Measurements from ENCODE around the gene BRAF.
"Not testable (repeated sequence)": the region's sequence is repeated elsewhere in the genome, so short reads cannot be mapped to it uniquely, and the experiment has no call there.

Gene BRAF

DNA sequence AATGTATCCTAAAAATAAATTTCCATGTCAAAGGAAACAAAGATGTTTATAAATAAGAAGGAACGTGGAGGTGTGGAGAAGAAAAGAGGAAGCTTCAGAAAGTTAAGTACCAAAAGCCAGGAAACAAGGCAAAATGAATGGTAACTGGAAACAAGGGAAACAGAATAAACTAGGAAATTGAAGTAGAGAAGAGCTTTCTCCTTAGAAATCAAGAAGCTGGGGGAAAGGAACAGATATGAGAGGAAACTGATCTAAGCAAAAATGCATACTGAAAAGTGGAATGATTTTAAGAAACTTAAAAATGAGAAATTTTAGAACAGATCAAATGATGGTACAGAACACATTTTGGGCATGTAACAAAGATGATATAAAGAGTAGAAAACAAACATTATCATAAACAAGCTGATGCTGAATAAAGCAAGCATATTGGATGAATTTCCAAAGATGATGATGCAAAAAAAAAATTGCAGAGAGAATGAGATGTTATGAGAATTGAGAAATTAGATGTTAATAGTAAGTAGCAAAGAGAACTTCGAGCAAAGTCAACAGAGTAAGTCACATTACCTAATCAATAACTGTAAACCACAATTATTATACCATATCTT lies 1.9 kb downstream of the BRAF start:
- Histone ChIP-seq H3K4me3 (peak overlapping the region in 2 of 7 experiments; percentile 82 to 98), H3K27ac (peak overlapping the region in 2 of 21 experiments; percentile 19 to 100)

DNA sequence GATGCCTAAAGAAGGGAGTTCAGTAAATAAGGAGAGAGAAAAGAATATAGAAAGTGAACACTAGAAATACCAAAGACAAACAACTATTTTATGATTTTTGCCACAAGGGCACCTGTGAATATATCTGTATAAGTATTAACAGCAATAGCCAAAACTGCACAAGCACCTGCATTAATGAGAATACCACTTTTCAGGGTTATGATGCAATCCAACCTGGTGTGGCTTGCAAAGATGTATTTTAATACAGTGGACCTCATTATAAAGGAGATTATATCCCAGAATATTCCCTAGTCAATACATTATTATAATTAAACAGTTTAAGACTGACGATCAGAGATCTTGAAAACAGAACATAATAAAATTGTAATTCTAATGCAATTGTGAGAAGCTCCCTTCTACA lies 4.0 kb downstream of the BRAF start:
- Histone ChIP-seq H3K27ac (no peak overlapping the region), H3K4me3 (no peak overlapping the region)

DNA sequence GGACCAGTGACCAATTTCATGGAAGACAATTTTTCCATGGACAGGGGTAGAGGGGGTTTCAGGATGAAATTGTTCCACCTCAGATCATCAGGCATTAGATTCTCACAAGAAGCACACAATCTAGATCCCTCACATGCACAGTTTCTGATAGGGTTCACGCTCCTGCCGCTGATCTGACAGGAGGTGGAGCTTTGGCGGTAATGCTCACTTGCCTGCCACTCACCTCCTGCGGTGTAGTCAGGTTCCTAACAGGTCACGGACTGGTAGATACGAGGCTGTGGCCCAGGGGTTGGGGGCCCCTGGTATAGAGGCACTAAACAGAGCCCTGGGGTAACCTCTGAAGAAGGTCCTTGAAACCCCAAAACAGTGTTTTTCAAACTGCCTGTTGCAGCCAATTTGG lies 6.5 kb downstream of the BRAF start:
- H3K27ac ChIP-seq: no peak overlapping the region
- no peak overlapping the region for H3K4me3 ChIP-seq

GRCh38 chr7:140917258-140917657 lies 7.5 kb downstream of the BRAF start:
- no peak overlapping the region for H3K27ac ChIP-seq

DNA sequence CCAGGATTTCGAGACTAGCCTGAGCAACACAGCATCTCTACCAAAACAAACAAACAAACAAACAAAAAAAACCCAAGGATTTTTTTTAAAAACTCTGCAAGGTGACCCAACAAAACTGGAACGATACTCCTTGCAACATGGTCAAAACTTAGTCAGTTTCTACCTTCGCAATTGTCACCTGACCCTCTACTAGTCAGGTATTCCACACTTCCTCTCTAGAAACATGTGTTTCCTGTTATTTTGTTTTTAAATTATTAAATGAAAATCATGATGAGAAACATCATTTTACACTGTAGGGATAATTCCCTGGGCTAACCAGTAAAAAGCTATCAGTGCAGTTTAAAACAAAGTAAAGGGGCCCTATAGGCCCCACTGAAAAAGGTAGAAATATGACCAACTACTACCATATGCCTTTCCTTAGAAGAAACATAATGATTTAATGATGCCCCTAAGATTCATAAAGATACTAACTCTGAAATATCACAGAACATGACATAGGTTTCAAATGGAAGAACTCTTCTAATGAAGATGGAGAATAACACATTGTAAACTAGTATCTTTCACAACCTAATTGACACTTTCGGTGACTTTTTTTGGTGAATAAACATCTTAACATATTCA lies 8.7 kb downstream of the BRAF start:
- H3K27ac ChIP-seq: no peak overlapping the region

More at GRCh38 chr7:140917258-140917657, 7.5 kb downstream of the BRAF start:
- no peak overlapping the region for H3K4me3 ChIP-seq

DNA sequence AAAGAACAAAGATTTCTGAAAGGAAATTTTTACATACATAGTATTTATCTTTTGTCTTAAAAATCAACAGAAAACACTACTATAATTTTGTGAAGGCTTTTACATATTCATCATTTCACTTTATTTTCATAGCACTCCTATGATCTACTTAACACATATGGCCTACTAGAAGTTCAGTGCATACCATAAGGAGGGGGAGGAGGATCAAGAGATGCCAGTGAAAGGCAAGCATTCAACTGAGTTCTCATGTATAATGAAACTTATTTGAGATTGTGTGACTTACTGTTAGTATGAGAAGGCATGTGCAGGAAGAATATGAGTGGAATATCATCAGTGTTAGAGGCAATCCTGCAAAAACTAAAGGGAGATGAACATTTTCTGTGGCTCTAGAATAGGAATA lies 10.6 kb downstream of the BRAF start:
- Histone ChIP-seq H3K27ac (no peak overlapping the region), H3K4me3 (no peak overlapping the region)

More for the DNA sequence above, 8.7 kb downstream of the BRAF start:
- H3K4me3 ChIP-seq: no peak overlapping the region

DNA sequence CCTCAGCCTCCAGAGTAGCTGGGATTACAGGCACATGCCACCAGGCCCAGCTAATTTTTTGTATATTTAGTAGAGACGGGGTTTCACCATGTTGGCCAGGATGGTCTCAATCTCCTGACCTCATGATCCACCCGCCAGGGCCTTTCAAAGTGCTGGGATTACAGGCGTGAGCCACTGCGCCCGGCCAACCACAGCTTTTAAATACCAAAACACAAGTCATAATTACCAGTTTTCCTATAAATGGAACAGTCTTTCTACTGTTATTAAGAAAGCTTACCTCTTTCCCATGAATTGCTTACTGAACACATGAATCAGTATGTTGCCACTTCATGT lies 11.2 kb downstream of the BRAF start:
- not testable (repeated sequence) for H3K27ac ChIP-seq, H3K4me3 ChIP-seq

GRCh38 chr7:140911746-140912145 lies 13.0 kb downstream of the BRAF start:
- H3K27ac ChIP-seq: no peak overlapping the region
- H3K4me3 ChIP-seq: no peak overlapping the region

DNA sequence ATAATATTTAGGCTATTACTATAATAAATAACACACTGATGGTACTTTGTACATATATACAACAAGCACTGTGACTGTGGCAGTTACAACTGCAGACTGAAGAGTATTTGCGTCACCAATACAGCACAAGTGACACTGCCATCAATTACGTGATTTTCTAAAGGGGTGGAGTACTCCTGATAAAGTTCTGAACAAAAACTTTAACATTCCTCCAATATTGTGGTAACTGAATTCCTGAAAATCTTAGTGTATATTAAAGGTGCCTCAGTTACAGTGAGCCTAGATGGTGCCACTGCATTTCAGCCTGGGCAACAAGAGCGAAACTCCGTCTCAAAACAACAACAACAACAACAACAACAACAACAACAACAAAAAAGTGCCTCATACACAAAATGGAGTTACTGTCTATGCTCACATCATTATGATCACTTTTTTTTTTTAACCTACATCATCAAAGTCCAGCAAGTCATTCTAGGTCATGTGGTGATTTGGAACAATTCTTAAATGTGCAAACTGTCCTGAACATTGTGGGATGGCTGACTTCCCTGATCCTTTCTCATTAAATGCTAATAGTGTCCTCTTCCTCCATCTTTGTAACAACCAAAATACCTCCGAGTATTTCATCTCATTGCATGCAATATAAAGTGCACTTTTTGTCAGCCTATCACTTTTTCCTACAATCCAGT lies 15.1 kb downstream of the BRAF start:
- Histone ChIP-seq H3K4me3 (no peak overlapping the region), H3K27ac (no peak overlapping the region)

DNA sequence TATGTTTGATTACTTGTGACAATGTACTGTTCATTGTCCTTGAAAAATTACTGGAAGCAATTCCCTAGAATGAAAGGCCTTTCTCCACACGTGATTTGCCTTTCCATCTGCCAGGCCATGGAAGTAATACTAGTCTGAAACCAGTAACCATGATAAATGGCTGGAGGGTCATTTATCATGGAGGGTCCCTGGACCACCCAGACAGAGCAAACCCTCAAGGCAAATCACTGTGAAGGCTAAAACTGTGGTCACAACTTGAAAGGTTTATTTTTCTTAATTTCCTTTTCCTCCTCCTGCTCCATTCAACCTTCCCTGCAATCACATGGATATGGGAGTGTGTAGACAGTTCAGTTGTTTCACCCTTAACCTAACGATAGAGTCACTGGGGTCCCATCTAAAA lies 16.4 kb downstream of the BRAF start:
- no peak overlapping the region for H3K27ac ChIP-seq

DNA sequence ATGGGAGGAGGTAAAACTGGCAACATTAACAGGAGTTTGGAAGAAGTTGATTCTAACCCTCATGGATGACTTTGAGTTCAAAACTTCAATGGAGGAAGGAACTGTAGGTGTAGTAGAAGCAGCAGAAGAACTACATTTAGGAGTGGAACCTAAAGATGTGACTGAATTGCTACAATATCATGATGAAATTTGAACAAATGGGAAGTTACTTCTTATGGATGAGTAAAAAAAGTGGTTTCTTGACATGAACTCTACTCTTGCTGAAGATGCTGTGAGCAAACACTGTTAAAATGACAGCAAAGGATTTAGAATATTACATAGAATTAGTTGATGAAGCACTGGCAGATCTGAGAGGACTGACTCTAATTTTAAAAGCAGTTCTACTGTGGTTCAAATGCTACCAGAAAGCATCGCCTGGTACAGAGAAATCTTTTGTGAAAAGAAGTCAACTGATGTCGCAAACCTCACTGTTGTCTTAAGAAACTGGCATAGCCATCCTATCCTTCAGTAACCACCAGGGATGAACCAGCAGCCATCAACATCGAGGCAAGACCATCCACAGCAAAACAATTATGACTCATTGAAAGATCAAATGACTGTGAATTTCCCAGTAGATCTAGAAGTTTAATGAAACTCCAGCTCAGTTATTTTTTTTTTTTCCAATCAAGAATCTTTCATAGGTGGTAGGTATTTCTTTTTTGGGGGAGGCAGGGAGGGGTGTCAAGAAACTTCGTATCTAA lies 20.8 kb downstream of the BRAF start:
- no peak overlapping the region for H3K27ac ChIP-seq
- H3K4me3 ChIP-seq: no peak overlapping the region

More for the DNA sequence above, 16.4 kb downstream of the BRAF start:
- no peak overlapping the region for H3K4me3 ChIP-seq

DNA sequence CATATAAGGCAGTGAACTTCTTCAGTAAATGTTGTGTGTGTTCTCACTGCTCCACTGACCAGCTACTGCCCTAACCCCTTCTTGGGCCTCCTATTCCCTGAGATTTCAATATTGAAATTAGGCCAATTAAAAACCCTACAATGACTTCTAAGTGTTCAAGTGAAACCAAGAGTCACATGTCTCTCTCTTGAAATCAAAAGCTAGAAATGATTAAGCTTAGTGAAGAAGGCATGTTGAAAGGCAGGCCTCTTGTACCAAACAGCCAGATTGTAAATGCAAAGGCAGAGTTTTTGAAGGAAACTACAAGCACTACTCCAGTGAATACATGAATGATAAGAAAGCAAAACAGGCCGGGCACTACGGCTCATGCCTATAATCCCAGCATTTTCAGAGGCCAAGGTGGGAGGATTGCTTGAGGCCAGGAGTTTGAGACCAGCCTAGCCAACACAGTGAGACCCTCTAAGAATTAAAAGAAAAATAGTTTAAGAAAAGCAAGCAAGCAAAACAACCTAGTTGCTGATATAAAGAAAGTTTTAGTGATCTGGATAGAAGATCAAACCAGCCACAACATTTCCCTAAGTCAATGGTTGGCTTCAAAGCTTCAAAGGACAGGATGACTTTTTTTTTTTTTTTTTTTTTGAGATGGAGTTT lies 22.3 kb downstream of the BRAF start:
- H3K4me3 ChIP-seq: no peak overlapping the region

DNA sequence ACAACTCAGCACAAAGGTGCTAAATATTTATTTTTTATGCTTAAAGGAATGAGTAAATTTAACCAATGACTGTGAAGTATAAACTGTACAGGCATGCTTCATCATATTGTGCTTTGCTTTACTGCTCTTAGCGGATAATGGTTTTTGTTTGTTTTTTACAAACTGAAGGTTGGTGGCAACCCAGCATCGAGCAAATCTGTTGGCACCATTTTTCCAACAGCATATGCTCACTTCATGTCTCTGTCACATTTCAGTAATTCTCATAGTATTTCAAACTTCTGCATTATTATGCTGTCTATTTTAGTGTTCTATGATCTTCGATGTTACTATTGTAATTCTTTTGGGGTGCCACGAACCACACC lies 22.8 kb downstream of the BRAF start:
- no peak overlapping the region for H3K27ac ChIP-seq

More for the DNA sequence above, 22.3 kb downstream of the BRAF start:
- H3K27ac ChIP-seq: no peak overlapping the region

GRCh38 chr7:140899883-140900282 lies 24.8 kb downstream of the BRAF start:
- no peak overlapping the region for H3K4me3 ChIP-seq
- H3K27ac ChIP-seq: no peak overlapping the region

More for the DNA sequence above, 22.8 kb downstream of the BRAF start:
- no peak overlapping the region for H3K4me3 ChIP-seq

- no peak overlapping the region for H3K27ac ChIP-seq
- H3K4me3 ChIP-seq: no peak overlapping the region
Observed at GRCh38 chr7:140898786-140899536, 25.8 kb downstream of the BRAF start.

DNA sequence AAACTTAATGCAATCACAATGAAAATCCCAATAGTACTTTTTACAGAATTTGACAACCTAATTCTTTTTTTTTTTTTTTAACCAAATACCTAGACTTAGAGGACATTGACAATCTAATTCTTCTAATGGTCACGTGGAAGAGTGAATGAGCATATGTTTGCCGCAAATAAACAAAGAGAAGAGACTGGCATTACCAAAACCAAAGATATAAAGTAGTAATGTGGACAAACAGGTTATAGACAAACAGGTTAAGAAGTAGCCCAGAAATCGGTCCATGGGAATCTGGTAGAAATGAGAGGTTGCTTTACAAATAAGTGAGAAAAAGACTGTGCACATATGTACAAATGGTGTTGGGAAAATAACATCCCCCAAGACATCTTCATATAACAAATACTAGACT lies 27.7 kb downstream of the BRAF start:
- Histone ChIP-seq H3K4me3 (no peak overlapping the region), H3K27ac (no peak overlapping the region)

DNA sequence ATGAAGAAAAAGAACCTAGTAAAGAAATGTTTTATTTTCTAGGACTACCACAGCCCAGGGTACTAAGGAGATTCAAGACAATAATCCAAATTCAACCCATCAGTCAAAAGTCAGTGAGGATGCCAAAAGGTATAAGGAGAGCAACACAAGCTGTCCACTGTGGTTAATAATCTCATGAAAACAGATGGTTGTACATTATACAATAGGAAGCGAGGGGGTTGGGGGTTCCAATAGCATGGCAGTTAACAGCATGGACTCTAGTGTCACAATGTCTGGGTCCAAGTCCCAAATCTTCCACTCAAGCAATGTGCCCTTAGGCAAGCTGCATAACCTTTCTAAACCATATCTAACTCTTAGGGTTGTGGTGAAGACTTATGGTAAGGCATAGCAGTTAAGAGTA lies 35.1 kb downstream of the BRAF start:
- Histone ChIP-seq H3K27ac (no peak overlapping the region), H3K4me3 (no peak overlapping the region)

GRCh38 chr7:140889150-140889549 lies 35.6 kb downstream of the BRAF start:
- Histone ChIP-seq H3K4me3 (no peak overlapping the region), H3K27ac (no peak overlapping the region)

- Histone ChIP-seq H3K4me3 (no peak overlapping the region), H3K27ac (no peak overlapping the region)
Observed at GRCh38 chr7:140888087-140888486, 36.6 kb downstream of the BRAF start.

All from skin epidermis (tissue), 12 donors.